Measurements from ENCODE around the gene ARHGAP26. TPM values are rescaled to one million over a fixed set of nuclear protein-coding genes. Genes with fewer than 3 reads are reported as not detected.
A peak's percentile ranks its signal among the peaks of the same experiment; 100 is the strongest.
"Not testable (repeated sequence)": the region's sequence is repeated elsewhere in the genome, so short reads cannot be mapped to it uniquely, and the experiment has no call there.

ARHGAP26 gene
- polyA plus RNA-seq, 3 donors: 9.5 to 14.5 (median 14.4) TPM

DNA sequence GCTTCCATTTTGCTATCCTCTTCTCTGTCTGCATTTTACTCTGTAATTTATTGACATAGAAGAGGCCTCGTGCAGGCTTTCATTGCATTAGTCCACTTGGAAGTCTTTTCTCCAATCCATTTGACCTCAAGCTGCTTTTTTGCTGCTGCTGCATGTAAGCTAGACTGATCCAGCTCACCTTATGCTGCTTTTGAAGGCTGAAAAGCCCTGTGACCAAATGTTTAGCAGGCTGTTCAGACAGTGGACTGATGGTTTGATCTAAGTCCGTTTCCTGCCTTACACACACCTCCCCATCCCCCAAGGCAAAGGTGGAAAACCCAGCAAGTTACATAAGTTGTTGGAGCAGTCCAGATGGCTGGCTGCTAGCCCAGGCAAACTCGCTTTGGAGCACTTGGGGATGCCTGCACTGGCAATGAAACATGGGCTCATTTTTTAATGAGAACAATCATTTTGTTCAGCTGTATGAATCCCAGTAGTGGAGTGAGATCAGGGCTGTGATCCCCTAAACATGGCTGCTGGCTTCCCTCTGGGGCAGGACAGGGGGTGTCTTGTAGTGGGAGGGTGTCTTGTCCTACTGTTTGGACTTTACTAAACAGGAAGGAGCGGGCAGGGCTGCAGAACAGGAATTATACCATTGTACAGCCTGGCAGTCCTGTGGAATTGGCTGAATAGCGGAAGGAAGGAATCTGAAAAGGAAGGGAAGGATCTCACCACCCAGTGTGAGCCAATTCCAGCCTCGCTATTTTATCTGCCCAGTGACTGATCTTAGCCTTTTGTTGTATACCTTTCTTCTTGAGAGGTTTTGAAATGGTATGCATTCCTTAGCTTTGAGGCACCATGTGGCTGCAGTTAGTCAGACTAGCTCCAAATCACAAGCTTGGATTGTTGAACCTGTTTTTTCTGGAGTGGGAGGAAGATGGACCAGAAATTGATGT lies 212.0 kb downstream of the ARHGAP26 start:
- peak; percentile 49 for DNase-seq

DNA sequence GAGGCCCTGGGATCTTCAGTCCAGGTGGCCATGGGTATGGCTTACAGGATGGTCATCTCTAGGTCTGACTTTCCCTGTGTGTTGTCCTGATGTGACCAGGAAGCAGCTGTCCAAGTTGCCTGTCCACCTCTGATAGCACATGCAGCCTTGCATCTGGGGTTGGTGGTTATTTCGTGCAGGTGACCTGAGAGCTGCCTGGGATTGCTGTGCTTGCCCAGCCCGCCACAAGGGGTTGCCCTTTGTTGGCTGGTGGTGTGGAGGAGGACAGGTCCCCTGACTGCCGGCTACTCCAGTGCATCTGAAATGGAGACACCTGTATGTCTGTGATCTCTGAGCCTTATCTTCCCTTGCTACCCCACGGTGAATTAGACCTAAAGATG lies 212.6 kb downstream of the ARHGAP26 start:
- DNase-seq: no peak

DNA sequence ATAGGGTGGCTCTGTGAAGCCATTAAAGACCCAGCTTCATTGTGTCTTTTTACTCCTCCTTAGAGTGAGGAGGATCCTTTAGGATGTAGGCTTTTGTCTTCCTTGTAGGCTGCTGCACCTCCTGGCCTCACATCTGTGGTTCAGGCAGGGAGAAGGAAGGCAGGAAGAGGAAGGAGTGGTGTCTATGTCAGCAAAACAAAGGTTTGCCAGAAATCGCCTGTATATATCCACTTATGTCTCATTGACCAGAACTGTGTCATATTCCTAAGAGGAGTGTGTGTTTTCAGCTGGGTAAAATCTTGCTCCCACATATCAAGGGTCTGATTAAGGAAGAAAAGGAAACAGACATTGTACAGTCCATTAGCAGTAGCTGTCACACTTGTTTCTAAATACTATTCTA lies 213.8 kb downstream of the ARHGAP26 start:
- DNase-seq: no peak

DNA sequence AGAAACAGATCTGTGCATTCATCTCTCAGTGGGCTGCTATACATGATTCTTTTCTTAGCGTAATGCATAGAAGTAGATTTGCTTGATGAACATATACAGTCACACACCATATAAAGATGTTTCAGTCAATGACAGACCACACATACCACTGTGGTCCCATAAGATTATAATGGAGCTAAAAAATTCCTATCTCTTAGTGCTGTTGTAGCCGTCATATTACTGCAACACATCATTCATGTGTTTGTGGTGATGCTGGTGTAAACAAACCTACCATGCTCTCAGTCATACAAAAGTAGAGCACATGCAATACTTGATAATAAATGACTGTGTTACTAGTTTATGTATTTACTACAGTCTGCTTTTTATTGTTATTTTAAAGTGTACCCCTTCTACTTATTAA lies 214.3 kb downstream of the ARHGAP26 start:
- no peak for DNase-seq

DNA sequence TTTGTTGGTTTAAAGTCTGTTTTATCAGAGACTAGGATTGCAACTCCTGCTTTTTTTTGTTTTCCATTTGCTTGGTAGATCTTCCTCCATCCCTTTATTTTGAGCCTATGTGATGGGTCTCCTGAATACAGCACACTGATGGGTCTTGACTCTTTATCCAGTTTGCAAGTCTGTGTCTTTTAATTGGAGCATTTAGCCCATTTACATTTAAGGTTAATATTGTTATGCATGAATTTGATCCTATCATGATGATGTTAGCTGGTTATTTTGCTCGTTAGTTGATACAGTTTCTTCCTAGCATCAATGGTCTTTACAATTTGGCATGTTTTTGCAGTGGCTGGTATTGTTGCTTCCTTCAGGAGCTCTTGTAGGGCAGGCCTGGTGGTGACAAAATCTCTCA lies 219.1 kb downstream of the ARHGAP26 start:
- DNase-seq: not testable (repeated sequence)

DNA sequence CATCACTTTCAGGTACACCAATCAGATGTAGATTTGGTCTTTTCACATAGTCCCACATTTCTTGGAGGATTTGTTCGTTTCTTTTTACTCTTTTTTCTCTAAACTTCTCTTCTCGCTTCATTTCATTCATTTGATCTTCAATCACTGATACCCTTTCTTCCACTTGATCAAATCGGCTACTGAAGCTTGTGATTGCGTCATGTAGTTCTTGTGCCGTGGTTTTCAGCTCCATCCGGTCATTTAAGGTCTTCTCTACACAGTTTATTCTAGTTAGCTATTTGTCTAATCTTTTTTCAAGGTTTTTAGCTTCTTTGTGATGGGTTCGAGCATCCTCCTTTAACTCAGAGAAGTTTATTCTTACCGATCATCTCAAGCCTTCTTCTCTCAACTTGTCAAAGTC lies 219.9 kb downstream of the ARHGAP26 start:
- DNase-seq: not testable (repeated sequence)

DNA sequence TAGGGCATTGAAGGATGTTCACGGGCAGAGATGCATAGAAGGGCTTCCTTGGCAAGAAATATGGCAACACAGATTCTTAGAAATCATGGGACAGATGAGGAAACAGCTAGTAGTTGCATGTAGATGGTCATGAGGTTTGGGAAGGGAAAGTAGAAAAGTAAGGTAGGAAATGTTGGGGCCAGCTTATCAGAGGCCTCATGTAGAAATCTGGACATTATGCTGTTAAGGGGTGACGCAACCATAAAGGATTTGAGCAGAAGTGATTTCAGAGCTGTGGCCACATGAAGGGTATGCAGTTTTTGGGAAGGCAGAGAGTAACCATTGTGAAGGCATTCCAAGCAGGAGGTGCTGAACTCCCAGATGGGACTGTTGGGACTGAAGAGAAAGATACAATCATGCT lies 224.0 kb downstream of the ARHGAP26 start:
- no peak for DNase-seq

DNA sequence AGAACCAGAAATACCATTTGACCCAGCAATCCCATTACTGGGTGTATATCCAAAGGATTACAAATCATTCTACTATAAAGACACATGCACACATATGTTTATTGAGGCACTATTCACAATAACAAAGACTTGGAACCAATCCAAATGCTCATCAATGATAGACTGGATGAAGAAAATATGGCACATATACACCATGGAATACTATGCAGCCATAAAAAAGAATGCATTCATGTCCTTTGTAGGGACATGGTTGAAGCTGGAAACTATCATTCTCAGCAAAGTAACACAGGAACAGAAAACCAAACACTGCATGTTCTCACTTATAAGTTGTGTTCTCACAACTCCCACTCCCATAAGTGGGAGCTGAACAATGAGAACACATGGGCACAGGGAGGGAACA lies 225.4 kb downstream of the ARHGAP26 start:
- DNase-seq: not testable (repeated sequence)

DNA sequence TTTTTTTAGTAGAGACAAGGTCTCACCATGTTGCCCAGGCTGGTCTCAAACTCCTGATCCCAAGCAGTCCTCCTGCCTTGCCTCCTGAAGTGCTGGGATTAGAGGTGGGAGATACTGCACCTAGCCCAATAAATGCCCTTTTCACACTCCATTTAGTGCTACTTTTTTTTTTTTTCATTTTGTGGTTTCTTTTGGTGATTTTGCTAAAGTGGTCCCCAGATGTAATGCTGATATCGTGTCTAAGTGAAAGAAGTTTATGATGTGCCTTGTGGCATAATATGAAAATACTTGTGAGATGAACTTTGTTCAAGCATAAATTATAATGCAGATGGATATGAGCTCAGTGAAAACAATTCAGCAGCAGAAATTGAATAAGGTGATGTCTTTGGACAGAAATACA lies 227.4 kb downstream of the ARHGAP26 start:
- no peak for DNase-seq

DNA sequence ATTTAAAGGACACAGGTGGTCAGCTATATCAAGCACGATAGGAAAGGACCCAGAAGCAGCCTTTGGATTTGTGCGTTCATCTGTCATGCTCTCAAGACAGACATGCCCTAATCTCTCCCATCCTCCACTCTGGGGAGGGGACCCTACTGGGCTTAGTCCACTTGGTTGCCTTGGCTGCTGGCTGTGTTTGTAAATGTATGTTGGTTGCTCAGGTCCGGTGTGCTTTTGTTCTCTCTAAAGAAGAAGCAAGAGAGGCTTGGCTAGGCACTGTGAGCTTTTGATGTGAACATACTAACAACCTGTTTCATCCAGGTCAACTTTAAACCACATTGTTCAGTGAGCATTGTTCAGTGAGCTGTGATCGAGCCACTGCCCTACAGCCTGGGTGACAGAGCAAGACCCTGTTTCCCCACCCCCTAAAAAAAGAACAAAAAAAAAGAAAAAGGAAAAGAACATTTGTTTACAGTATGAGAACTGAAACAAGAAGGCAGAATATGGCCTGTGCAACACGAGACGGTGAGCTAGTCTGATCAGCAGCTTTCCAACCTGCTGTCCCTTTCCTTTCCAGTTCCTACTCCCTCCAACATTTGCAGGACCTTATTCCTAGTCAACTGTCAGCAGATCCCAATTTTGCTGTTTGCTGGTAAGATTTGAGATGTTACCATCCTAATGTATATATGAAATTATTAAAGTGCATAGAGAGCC lies 228.3 kb downstream of the ARHGAP26 start:
- no peak for DNase-seq

DNA sequence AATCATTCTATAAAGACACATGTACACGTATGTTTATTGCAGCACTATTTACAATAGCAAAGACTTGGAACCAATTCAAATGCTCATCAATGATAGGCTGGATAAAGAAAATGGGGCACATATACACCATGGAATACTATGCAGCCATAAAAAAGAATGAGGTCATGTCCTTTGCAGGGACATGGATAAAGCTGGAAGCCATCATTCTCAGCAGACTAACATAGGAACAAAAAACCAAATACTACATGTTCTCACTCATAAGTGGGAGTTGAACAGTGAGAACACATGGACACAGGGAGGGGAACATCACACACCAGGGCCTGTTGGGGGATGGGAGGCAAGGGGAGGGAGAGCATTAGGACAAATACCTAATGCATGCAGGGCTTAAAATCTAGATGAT lies 230.4 kb downstream of the ARHGAP26 start:
- DNase-seq: not testable (repeated sequence)

DNA sequence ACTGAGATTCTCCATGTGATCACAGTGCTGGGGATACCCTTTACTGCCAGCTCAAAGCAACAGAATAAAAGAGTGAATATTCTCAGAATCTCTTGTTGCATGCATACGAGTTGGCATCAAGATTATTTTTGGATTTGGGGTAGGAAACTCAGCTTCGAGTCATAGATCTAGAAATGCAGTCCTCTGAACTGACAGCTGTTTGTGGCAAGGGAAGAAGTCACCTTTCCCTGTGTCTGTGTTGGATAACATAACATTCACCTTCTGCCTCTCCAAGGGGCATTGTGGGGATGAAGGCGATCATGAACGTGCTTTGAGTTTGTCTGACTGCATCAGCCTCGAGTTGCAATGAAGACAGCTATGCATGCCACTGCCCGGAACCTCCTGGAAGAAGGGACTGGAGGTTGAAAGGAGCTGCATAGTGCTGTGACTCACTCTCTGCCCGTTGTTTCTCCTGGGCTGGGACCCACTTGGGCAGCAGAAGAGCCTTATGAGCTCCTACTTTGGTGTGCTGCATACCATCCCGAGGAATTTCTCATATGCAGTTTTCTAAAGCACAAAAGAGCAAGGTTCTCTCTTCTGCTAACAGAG lies 231.7 kb downstream of the ARHGAP26 start:
- DNase-seq: no peak

DNA sequence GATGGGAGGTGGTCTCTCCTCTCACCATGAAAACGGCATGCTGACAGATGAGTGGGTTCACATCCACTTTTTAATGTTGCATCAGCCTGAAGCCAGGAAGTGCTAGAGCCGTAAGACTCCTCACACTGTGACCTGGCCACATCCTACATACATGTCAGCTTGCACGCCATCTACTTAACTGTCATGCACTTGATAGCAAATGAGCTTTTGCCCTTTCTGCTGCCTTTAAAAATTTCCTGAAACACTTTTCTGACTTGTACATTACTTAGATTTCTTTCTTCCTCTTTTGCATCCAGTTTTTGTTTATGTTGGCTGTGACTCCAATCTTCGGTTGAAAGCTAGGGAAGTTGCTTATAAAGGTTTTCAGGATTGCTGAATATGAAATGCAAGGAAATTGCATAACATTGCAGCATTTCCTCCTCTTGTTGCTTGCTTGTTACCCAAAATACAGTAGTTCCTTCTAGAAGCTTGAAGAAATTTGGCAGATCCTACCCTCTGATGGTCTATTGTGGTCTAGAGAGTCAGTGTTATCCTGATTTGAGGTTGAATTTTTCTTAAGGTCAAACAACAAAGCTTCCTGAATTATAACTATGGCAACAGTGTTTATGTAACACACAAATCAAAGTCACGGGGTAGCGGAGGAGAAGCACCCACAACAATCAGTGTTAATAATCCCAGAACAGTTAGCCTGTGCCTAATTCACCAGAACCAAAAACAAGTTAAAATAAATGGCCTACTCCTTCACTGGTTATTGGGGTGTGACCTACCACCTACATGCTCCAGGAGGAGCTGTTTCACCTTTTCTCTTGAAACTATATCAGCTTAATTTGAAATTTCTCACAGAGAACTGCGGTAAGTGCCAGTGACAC lies 232.5 kb downstream of the ARHGAP26 start:
- DNase-seq: peak; percentile 75

DNA sequence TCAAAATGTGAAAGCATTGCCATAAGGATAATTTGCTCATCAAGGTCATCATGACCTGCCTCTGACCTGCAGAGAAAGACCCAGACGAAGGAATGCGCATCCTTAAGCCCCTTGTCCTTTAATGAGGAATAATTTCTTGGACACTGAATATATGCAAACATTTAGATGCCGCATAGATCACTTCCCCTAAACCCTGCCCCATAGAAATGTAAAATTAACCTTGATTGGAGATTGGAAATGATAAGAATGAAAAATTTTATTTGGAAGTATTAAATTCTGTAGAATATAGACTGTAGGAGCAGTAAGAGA lies 233.1 kb downstream of the ARHGAP26 start:
- DNase-seq: no peak

DNA sequence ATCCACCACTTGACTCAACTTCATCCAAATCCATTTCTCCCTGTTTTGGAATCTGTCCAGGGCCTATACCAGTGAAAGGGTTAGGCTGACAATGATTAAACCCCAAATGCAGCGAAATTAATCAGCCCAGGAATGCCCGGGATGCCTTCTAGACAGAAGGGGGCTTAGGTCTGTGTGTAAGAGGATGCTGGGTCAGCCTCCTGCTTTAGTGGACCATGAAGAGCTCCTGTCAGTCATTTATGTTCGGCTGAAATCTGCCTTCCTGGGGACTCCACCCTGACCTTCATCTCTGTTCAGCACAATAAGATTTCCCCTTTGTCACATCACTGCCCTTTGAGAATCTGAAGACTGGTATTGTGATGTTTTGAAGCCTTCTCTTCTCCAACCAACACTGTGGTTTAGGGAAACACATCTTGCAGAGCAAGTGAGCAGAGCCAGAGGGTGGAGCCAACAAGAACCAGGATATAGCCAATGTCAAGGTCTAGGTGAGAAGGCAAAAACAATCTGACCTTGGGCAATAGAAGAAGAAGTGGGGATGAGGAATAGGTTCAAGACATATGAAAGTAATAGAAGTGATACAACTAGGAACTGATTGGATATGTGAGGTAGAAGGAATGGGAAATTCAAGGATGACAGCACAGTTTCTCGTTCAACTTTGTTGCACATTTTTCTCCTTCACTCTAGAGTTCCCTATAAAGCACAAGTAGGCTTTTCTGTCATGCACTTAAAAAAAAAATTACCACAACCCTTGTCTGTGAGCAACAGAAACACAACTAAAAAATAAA lies 234.4 kb downstream of the ARHGAP26 start:
- DNase-seq: peak; percentile 42

DNA sequence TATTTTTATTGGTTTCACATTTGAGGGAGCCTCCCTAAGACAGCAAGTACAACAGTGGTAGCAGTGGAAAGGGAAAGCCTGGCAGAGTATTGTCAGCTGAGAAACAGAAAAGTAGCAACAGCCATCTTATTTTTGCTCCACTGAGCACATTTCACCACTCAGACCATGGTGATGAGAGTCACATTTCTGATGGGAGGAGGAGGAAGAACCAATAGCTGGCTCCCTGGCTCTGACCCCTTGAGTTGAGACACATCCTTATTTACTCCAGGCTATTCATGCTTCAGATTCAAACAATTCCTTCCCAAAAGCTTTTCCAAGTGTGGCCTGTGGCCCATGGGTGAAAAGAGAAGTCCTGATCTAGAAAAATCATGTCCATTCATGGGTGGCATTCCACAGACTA lies 236.3 kb downstream of the ARHGAP26 start:
- DNase-seq: no peak

DNA sequence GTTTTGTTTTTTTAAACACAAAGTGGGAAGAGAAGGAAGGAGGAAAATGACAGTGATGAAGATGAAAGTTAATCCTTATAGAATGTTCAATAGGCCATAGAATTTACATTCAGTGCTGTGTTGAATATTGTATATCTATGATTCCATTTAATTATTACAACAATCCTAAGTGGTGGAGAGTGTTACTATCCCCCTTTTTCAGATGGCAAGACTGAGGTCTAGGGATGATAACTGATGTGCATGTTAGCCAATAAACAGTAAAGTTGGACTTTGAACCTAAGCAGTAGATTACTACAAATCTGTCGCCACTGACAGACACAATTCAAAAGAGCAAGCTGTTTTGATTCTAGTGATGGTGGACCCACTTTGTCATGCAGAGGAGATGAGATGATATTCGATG lies 237.9 kb downstream of the ARHGAP26 start:
- DNase-seq: no peak

DNA sequence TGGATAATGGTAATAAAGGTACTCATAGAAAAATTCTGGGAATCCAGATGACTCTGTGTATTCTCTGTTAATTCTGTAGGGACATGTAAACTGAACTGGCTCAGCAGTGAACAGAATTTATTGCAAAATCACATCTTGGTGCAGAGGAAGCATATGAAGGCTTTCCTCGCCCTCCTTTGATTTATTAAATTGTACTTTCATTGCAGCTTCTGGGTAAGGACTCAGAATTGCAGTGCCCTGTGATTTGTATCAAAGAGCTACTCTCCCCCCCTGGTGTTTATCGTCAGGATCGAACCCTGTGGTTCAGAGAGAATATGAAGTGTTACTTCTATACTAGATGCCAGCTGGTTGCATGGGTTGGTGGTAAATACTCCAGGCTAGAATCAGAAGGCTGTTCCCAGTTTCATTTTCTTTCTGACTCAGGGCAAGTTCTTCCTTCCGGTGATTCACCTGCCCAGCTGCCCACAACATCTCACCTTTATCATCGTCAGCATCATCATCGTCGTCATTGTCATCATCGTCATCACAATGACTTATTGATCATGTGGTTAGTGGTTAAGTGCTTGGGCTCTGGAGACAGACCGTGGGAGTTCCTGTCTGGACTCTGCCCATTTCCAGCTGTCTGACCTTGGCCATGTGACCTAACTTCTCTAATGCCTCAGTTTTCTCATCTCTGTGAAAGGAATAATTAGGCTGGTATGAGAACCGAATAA lies 238.8 kb downstream of the ARHGAP26 start:
- DNase-seq: no peak

DNA sequence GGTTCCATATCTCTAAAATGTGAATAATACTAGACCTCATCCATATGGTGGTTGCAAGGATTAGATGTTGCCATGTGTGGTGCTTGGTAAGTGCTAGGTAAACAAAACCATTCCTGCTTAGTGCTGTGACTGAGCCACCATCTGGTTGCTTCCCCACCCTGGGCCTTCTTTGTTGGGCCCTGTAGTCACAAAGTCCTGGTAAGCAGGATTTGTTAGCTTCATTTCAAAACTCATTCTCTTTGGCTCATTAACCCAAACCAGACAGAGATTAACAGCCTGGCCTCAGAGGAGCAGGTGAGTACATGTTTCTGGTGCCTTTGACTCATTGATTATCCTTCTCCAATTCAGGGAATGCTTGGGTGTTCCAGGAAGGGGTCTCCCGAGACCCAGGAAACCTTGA lies 240.2 kb downstream of the ARHGAP26 start:
- DNase-seq: no peak

DNA sequence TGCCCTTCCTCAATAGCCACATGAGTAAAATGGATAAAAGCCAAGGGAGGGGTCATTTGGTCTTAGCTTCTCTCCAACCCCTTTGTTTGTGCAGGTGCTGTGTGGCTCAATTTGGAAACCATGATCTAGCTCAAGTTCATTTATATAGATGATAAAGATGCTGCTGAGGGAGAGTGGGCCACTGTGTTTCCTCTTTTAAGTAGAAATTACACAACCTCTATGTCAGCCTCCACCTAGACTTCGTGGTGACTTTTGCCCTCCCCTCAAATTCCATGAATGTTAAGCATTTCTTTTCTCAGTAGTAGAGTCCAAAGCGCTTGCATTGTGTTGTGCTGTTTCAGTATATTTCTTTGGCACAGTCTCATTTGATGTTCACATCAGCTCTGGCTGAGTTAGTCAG lies 241.4 kb downstream of the ARHGAP26 start:
- DNase-seq: no peak

Measured in renal pelvis (tissue), 4 donors.